NCI-H345 treated with DMSO at 0.1 percent for 48 hours (cell line): ENCODE measurements around the gene GHRH.

Source experiments
- DNase-seq: peaks from one replicate; lab custom pipeline; 2025; ENCODE audit not compliant: unreplicated experiment; lab: John Stamatoyannopoulos, UW

The GHRH gene

DNA sequence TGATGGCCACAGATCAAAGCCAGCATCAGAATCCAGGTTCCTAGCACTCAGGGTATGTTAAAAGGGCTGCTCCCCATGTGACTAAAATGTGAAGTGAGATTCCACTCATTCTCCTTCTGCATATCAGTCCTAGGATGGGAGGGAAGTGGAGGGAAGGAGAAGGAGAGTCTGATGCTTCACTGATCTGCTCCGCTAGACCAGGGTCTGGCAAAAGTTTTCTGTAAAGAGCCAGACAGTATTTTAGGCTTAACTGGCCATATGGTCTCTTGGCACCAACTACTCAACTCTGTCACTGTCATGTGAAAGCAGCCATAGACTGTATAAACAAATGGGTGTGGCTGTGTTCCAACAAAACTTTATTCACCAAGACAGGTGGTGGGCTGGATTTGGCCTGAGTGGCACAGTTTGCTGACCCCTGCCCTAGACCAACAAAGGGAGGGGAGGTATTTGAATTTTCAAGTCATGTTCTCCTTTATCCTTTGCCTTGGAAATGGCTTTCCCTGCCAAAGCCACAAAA lies 22.6 kb downstream of the GHRH start:
- DNase-seq, result no peak

DNA sequence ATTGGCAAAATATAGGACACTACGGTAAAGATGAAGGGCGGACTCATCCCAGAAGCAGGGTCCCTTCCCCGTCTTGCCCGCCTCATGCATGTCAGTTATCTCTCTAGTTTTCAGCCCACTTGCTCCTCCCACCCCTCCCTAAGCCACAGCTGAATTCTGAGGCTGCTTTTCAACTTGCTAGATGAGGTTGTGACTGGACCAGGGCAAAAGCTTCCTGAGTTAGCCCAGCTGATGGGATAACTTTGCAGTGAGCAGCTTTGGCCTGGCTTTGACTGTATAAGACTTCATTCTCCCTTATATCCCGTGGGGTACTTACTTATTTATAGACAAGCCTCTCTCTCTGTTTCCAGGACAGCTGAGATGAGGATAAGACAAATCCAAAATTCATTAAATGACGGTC lies 23.2 kb downstream of the GHRH start:
- no peak for DNase-seq

DNA sequence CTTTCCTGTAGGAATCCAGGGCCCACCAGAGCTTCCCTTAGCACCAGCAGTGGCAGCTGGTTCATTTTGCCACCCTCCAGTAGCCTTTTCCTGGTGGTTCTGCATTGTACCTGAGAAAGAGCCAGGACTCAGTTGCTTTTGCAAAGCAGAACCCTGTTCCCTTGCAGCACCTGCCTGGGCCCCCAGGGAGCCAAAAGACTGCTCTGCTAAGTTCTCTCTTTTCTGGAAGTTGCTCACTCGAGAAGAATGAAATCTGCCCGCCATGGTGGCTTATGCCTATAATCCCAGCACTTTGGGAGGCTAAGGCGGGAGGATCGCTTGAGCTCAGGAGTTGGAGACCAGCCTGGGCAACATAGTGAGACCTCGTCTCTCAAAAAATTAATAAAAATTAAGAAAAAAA lies 24.0 kb downstream of the GHRH start:
- DNase-seq, result no peak

DNA sequence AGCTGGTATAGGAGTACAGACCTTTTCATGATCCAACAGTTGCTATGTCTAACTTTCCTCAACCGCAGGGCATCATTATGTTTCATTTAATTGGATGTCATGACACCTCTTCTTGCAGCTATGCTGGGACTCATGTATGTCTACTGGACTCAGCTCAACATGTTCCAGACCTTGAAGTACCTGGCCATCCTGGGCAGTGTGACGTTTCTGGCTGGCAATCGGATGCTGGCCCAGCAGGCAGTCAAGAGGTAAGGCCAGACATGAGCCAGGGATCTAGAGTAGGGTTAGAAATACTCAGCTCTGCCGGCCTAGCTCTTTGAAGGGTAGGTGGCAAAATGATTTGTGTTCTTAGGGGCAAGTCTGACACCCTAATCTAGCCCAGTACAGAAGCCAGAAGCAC lies 25.2 kb downstream of the GHRH start:
- DNase-seq, result no peak

DNA sequence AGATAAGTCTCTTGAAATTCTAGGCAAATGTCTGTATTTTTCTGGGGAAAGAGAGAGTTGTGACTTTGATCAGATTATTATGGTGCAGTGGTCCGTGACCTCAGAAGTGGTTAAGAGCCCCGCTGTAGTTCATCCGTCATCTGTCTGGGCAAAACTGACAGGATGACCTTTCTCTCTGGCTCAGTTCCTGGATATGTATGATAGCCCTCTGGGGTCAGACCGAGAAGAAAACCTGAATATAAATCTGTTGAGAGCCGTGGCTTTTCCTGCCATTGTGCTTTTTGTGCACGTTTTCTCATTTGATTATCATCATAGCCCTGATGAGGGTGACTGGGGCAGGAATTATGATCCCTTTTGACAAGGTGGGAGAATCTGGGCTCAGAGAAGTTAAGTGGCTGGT lies 26.5 kb downstream of the GHRH start:
- DNase-seq, result no peak

DNA sequence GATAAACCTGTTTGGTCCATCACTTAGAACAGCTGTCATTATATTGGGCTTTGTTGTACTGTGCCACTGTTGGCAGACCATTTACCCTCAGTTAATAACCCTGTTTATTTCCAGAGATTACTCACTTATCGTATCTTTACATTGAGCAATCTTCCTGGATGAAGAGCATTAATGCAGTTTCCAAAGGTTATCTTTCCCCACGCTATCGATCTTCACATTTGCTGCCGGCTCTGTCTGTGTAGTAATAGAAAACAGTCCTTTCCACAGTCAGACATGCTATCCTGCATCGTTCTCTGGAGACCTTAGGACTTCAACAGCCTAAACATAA lies 27.4 kb downstream of the GHRH start:
- no peak for DNase-seq

DNA sequence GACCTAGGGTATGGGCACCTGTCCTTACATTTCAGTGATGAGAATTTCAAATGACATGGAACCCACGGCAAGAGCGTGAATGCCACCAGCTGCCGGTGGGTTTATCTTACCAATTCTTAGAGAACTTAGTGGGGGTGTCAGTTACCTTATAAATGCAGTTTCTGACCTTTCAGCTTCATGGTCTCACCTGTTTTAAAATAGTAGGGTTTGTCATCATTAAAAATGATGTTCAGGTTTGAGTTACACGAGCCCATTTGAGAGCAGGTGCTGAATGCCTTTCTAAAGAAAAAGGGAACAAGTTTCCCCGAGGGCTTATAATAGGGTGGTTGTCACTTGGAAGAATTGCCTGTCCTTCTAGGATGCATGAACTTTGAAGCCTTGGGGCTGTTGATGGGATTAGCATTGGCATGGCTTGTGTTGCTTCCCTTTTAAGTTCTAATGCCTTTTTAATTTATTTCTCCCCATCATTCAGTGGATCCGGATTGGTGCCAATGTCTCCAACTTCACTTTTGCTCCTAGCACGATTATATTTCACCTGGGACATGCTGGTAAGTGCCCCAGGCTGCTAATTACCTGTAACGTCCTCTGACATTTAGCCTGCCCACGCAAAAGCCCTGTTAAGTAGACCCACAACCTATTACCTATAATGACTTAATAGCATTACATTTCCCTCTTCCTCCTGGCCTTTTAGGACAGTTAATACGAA lies 27.9 kb downstream of the GHRH start:
- no peak for DNase-seq

DNA sequence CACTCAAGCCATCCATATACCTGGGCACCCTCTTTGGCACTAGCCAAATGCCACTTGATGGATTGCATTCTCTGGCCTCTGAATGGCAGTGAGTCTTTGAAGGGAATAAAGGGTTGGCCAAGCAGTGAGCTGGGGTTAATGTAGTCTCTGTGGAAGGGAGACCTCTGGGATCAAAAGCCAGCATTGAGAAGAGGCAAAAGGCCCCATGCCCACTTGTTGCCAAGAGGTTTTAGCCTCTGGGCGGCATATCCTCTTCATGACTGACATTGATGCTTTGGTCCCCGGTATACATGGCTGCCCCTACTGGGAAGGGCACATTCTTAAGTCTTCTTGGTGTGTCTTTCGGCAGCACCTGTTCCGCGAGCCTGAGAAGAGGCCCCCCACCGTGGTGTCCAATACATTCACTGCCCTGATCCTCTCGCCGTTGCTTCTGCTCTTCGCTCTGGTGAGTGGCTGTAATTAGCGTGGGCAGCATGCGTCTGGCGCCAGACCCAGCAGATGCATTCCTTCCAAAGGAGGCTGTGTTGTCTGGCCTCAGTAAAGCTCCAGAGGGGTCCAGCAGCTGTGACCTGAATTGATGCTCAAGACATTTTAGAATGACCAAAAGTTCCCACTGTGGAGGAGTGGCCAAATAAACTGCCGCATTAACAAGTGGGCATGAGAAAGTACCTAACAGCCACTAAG lies 29.5 kb downstream of the GHRH start:
- DNase-seq, result no peak

DNA sequence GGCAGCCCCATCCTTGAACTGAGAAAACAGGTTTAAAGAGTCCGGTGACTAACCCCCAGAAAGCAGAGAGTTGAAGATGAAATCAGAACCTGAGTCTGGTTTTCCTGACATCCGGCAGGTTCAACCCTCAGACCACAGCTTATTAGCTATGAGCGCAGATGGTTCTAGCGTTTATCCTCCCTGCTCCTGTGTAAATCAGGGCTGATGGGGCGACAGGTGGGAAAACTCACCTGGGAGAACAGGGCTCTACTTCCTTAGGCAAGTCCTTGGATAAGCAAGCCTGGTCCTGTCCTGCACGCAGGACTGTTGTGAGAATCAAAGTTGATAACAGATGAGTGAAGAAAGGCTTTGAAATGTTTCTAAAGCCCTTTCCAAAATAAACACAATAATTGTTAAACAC lies 31.4 kb downstream of the GHRH start:
- DNase-seq, result no peak

DNA sequence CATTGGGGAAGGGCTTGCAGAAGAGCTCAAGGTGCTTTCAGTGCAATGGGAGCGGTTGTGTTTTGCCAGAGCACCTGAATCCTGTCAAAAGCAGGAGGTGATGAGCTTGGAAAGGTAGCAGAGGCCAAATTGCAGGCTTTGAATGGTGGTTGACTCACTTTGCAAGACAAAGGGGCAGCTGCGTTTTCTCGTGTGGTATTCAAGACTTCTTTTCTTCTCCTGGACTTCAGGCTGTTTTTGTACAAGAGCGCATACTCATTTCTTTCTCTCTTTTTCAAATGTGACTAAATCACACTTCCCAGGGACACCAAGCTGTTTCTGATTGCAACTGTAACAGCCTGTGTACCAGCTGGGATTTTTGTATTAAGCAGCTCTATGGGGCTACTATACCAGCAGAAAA lies 32.3 kb downstream of the GHRH start:
- DNase-seq, result no peak

DNA sequence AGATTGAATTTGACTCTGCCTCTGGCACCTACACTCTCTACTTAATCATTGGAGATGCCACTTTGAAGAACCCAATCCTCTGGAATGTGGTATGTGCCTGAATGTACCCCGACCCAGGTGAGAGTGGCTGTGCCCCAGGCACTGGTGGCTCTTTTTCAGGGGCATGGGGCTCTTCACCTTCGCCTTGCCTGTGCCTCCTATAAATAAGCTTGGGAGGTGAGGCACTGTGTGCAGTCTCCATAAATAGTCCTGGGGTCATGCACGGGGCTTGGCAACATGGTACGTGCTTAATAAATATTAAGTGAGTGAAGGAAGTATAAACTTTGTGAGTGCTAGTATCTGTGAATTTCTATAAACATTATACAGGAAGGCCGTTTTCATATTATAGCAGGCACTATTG lies 33.0 kb downstream of the GHRH start:
- no peak for DNase-seq

DNA sequence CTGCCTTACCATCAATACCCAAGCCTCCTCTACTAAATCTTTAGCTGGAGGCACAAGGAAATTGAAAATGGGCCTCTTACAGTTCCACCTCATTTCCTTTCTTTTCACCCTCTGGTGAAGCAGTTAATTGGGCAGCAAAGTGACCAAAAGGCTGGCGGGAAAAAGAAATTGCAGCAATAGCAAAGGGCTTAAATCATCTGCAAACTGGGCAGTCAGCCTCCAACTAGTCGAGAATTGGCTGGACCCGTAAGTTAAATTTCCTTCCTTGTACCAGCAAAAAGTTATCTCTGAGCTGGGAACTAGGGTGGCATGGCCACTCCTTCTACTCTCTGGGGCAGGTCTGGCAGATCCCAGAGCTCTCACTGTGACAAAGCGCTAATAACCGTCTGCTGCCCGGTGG lies 33.5 kb downstream of the GHRH start:
- DNase-seq, result no peak

DNA sequence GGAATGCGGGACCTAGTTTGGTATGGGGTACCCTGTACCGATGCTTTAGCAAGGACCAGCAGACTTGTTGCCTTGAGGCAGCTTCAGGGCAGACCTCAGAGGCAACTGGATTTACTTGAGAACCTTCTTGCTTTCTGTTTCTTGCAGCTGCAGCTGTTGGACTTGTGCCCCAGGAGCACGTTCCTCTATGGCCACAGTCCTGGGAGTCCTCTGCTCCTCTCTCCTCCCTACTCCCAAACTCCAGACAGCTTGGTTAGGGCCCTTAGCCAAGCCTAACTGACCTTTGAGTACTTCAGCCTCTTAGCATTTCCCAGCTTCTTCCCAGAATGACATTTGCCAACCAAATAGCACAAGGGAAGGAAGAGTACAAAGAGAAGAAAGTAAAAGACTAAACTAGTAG lies 34.7 kb downstream of the GHRH start:
- no peak for DNase-seq

DNA sequence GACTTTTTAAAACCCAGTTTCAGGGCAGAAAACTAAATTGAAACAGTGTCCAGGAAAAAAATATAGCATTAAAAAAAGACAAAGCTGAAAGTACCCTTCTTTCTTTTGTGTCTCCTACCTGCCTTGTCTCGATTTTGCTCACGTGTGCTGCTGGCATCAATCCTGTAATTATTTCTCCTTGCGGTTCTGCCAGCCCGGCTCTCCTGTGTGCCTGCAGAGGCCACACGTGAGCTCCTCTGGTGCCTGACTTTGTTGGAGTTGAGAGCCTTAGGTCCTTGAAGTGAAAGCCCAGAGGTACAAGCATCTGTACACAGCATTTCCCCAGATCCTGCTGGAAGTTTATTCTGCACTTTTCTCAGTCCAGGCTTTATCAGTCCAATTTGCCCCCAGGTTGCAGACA lies 36.5 kb downstream of the GHRH start:
- DNase-seq, result no peak

DNA sequence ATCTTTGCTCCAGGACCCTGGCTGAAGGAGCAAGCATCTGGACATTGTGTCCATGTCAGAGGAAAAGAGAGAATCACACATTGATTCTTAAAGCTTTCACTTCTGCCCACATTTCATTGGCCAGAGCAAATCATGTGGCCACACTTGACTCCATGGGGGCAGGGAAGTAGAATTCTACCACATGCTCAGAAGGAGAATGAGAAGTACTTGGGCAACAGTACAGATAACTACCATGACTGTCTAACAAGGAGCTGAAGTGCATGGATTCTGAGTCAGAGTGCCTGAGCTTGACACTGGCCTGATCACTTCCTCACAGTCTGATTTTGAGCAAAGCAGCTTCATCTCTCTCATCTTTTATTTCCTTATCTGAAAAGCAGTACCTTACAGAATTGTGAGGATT lies 38.6 kb downstream of the GHRH start:
- no peak for DNase-seq

DNA sequence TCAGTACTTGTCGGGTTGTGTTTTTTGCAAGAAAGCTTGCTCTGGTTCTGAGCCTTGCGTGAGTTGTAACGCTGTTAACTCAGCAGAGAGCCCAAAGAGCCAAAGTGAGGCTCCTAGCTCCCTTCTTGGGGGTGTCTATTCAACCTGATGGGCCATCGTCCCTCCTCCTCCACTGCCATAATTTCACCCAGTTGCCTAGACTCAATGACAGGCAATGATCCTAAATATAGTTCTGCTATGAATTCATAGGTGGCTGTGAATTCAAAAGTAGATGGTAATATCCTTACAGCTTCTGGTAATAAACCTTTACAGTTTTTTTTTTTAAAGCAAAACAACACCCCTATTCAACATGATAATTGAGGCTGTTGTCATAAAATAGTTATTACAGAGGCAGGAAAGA lies 39.5 kb downstream of the GHRH start:
- no peak for DNase-seq

DNA sequence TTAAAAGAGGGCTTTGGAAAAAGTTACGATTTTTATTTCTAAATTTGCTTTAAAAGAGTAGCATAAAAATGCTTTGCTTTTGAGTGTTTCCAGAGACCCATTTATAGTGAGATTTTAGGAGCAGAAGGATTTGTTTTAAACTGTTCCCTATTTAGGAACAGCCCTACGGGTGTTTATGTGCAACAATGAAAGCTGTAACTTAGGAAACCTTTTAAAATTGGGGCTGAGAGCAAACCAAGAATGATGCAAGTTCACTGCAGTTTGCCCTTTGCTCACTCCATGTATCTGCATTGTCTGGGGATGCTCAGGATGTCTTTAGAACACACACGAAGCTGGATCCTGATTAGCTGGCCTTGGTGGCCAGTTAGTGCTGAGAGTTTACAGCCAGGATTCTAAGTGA lies 40.9 kb downstream of the GHRH start:
- no peak for DNase-seq

DNA sequence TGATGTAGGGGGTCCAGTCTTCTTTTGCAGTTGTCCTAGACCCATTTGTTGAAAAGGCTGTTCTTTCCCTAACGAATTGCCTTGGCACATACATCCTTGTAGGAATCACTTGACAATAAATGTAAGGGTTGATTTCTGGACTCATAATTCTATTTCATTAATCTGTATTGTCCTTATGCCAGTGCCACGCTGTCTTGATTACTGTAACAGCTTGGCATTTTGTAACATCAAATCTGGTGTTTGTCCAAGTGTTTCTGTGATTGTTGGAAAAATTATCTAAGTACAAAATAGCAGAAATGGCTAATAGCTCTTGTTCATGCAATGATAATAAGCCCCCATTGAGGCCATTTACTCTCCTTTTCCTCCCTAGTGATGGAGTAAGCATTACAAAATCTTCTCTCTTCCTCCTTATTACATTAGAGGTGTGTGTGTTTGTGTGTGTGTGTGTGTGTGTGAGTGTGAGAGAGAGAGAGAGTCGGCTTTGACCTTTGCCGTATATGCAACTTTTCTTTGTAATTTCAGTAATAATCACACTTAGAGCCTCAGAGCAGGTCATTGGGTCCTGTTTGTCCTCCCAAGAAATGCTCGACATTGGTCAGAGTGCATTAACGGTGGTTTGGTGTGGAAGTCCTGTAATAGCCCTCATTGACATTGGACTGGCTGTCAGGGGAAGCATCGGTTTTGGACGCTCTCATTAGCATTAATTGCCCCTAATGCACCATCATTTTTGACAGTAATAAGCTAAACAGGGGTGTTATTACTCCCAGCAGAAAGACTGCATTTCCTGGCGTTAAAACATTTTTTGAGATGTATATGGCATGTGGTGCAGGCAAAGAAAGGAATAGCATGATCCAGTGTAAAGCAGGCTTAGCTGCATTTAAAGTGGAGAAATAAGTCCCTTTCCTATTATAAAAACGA lies 41.6 kb downstream of the GHRH start:
- DNase-seq, result no peak

DNA sequence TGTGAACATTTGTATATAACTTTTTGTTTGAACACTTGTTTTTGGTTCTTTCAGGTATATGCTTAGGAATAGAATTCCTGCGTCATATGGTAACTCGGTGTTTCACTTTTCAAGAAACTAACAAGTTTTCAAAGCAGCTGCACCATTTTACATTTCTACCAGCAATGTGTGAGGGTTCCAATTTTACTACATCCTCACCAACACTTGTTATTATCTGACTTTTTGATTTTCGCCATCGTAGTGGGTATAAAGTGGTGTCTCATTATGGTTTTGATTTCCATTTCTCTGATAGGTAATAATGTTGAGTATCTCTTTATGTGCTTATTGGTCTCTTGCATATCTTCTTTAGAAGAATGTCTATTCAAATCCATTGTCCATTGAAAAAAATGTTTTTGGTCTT lies 42.6 kb downstream of the GHRH start:
- DNase-seq, result no peak

DNA sequence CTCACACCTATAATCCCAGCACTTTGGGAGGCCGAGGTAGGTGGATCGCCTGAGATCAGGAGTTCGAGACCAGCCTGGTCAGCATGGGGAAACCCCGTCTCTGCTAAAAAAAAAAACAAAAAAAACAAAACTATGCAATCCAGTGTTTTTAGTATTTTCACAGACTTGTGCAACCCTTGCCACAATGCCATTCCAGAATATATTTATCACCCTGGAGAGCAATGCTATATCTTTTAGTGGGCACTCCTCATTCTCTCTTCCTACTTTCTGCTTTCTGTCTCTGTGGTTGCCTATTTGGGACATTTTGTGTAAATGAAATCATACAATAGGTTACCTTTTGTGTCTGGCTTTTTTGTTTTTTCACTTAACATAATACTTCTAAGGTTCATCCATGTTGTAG lies 43.2 kb downstream of the GHRH start:
- no peak for DNase-seq

DNA sequence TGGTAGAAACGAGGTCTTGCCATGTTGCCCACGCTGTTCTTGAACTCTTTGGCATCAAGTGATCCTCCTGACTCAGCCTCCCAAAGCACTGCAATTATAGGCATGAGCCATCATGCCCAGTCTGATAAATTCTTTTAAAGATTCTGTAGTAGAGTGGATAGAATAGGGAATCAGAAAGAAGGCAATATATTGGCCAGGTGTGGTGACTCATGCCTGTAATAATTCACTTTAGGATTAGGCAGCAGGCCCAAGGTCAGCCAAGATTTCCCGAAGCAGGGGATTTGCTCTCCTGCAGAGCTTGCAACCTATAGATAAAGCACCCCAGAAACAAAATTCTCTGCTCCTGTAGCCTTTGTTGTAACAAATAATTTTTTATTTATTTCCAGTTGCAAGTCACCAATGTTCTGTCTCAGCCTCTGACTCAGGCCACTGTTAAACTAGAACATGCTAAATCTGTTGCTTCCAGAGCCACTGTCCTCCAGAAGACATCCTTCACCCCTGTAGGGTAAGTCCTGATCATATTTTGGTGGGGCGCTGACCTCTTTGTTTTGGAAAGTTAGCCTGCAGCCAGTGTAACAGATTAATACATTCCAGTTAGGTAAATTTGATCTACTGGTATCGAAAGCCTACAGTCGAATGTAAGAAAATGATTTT lies 51.8 kb downstream of the GHRH start:
- no peak for DNase-seq
